OCI-M2 (cell line): Measurements from ENCODE around the gene ITFG2.
"Not testable (repeated sequence)": the region's sequence is repeated elsewhere in the genome, so short reads cannot be mapped to it uniquely, and the experiment has no call there.

ENCODE experiments used
- DNase-seq: peaks from one replicate; lab custom pipeline; 2025; ENCODE audit not compliant: unreplicated experiment; lab: John Stamatoyannopoulos, UW

Gene ITFG2

DNA sequence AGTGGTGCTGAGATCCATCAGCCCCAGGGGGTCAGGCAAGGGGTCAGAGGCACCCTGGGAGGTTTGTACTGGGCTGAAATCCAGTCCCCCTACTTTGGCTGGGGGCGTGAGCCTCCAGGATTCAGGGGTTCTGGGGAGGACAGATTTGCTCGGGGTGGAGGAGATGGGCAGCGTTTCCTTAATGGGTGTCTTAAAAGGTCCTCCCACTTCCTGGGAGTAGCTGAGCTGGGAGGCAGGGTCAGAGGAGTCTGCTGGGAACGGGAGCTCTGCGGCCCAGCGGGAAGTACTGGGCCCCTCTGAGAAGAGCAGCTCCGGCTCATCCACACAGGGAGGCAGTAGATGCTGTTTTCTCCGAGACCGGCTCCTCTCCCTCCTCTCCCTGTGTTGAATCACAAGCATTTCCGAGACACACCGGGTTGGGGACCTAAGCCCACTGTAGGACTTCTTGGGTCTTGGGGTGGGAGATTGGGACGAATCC is 46.5 kb downstream of the ITFG2 start:
- DNase-seq = no peak

DNA sequence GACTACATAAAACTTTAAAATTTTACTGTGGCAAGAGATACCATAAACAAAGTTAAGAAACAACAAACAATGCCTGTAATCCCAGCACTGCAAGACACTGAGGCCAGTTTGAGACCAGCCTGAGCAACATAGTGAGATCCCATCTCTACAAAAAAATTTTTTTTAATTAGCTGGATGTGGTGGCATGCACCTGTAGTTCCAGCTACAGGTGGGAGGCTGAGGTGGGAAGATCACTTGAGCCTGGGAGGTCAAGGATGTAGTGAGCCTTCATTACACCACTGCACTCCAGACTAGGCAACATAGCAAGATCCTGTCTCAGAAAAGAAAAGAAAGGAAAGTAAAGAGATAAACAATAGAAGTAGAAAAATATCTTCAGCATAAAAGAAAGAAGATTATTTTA is 47.7 kb downstream of the ITFG2 start:
- DNase-seq = no peak

DNA sequence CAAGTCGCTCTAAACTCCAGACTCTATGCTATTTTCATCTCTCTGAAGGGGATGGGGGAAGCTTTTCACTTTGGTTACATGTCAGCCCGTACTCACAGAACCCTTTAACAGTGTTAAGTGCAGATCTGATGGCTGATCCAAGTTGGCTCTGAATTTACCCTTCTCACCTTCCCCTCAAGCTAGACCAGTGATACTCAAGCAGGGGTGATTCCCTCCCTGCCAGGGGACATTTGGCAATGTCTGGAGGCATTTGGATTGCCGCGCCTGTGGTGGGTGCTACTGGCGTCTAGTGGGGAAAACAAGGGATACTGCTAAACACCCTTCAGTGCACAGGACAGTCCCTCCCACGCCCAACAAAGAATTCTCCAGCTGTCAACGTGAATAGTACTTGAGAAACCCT is 50.4 kb downstream of the ITFG2 start:
- DNase-seq = no peak

- not testable (repeated sequence) for DNase-seq
Observed at GRCh38 chr12:2863402-2863801, 50.9 kb downstream of the ITFG2 start.

DNA sequence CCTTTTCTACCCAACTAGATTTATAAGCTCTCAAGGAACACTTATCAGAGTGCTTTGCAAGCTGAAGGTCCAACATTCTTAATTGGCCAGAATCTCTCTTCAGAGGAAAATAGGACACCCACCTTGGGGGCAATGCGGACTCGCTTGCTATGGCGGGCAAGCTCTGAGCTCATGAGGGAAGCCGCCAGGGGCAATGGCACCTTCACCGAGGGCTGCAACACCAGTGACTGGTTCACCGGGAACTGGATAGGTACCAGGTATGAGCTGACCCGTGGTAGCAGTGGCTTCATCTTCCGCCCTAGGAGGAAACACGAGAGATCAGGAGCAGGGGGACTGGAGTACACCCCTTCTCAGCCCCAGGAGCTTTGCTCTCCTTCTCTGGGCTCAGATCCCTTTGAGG is 51.7 kb downstream of the ITFG2 start:
- DNase-seq = no peak

GRCh38 chr12:2868986-2869632 is 56.6 kb downstream of the ITFG2 start:
- DNase-seq = not testable (repeated sequence)
